Vagina (tissue), 2 donors: Measurements from ENCODE around the gene LRRC4. TPM values are rescaled to one million over a fixed set of nuclear protein-coding genes. Genes with fewer than 3 reads are reported as not detected.

Source experiments
- DNase-seq, 2 donors: peaks; one replicate each; pipeline ENCODE4 v3.0.0-alpha.2; 2017; ENCODE audit errors: extremely low spot score in 2 of 2
- H3K27ac ChIP-seq: fragments of 200-600 bp; sonication (generic); one replicate; pipeline ENCODE4 v1.5.1; 2019
- H3K27me3 ChIP-seq: fragments of 200-600 bp; sonication (generic); one replicate; pipeline ENCODE4 v1.5.1; 2019
- H3K36me3 ChIP-seq, 2 donors: fragments of 200-600 bp; sonication (generic); one replicate each; pipeline ENCODE4 v1.5.1; 2017 to 2019
- H3K4me1 ChIP-seq: fragments of 200-600 bp; sonication (generic); one replicate; pipeline ENCODE4 v1.5.1; 2019
- H3K4me3 ChIP-seq, 2 donors: fragments of 200-600 bp; sonication (generic); 1 replicate in 1 of 2; 2 replicates in 1 of 2; pipeline ENCODE4 v1.5.1; 2016 to 2019
- H3K9me3 ChIP-seq: fragments of 200-600 bp; sonication (generic); one replicate; pipeline ENCODE4 v1.5.1; 2019
- CTCF ChIP-seq, 3 experiments: fragments of 450-650 bp in 2 of 3; fragments of 200-600 bp in 1 of 3; sonication (generic) in 1 of 3; IDR thresholded peaks; one replicate each; pipeline ENCODE4 v1.5.1; 2017 to 2019; ENCODE audit warnings: antibody characterized with exemption in 3 of 3, mild to moderate bottlenecking in 2 of 3, moderate library complexity in 2 of 3
- POLR2A ChIP-seq, 2 donors: fragments of 450-650 bp; IDR thresholded peaks; one replicate each; pipeline ENCODE4 v1.6.1; 2017; ENCODE audit warnings: antibody characterized with exemption in 2 of 2, mild to moderate bottlenecking in 2 of 2, moderate library complexity in 2 of 2
- POLR2AphosphoS5 ChIP-seq, 2 donors: sonication (generic); formaldehyde crosslinking; IDR thresholded peaks; one replicate each; pipeline ENCODE4 v1.9.0; 2017; ENCODE audit warnings: antibody characterized with exemption in 2 of 2, mild to moderate bottlenecking in 2 of 2, low read depth in 1 of 2; ENCODE audit not compliant: insufficient read depth in 1 of 2
- intact Hi-C: fragments of 100-400 bp; cut with DNase I; formaldehyde crosslinking; loops from one replicate; pipeline ENCODE4 v1.15.1; 2023
- total RNA-seq: library from RNA; depleted of rRNA; stranded (reverse); fragments of >200 nt; gene quantifications from one replicate; pipeline ENCODE4 v1.2.3, GENCODE V29; 2016

LRRC4 gene
- total RNA-seq, 1 donor from 2014 or later: 6.1 TPM

DNA sequence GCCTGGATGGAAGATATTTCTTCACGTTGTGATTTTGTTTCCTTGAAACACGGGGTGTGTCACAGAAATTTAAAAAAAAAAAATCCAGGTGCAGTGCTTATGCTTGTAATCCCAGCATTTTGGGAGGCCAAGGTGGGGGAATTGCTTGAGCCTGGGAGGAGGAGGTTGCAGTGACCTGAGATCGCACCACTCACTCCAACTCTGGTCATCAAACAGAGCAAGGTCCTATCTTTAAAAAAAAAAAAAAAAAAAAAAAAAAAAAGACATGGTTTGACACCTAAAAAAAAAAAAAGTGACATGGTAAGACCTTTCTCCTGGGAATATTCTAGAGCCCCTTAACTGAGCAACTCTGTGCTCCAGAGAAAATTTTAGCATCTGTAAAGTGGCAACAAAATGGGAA lies 9.0 kb upstream of the LRRC4 start:
- Histone ChIP-seq H3K27ac (no peak overlapping the region), H3K36me3 (no peaks in the 10 kb centered on the region), H3K4me3 (no peak overlapping the region), H3K9me3 (no peaks in the 10 kb centered on the region), H3K4me1 (no peaks in the 10 kb centered on the region), H3K27me3 (no peaks in the 10 kb centered on the region)
- TF ChIP-seq POLR2A (IDR thresholded peaks at IDR 0.05) (no peak), POLR2AphosphoS5 (IDR thresholded peaks at IDR 0.05; ENCODE audit: insufficient read depth in 1 of 2, low read depth in 1 of 2) (no peak), CTCF (IDR thresholded peaks at IDR 0.05) (no peak)
- no peak for DNase-seq
- intact Hi-C loops: no loop called here

- H3K36me3 ChIP-seq: no peaks in the 10 kb centered on the region
- no peaks in the 10 kb centered on the region for H3K4me1 ChIP-seq
- TF ChIP-seq CTCF (IDR thresholded peaks at IDR 0.05) (no peak), POLR2AphosphoS5 (IDR thresholded peaks at IDR 0.05; ENCODE audit: insufficient read depth in 1 of 2, low read depth in 1 of 2) (no peak), POLR2A (IDR thresholded peaks at IDR 0.05) (no peak)
- H3K27me3 ChIP-seq: no peaks in the 10 kb centered on the region
- H3K27ac ChIP-seq: no peak overlapping the region
- H3K9me3 ChIP-seq: no peaks in the 10 kb centered on the region
- intact Hi-C loops: no loop called here
- no peak for DNase-seq
- H3K4me3 ChIP-seq: no peak overlapping the region
Measured at GRCh38 chr7:128039544-128039953, 8.3 kb upstream of the LRRC4 start.

DNA sequence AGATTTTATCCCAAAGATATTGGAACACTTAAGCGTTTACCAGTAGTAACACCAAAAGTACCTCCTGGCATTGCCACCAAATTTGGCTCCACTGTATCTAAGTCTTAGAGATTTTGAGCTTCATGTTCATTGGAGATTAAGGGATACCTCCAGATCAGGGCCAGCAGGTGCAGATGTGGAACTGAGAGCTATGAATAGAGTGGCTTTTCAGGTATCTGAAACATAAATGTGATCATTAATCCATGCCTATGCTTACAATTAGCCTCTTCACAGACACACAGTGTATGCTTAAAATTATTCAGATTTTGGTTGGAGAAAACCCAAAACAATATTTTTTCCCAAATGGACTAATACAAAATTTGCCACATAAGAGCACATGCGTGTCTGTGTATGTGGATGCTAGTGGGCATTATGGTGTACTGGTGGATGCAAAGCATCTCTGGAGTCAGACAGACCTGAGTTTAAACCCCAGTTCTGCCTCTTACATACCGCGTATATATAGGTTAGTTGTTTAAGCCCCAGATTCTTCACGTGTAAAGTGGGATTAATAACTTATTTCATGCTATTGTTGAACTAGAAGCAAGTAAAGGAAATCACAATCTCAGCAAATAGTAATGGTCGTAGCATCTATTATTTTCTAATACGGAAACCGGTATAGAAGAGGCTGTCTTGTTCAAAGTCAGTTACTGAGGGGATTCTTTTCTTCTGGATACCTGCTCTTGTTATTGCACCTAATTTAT lies 6.8 kb upstream of the LRRC4 start:
- Histone ChIP-seq H3K4me1 (no peaks in the 10 kb centered on the region), H3K4me3 (no peak overlapping the region), H3K9me3 (no peaks in the 10 kb centered on the region), H3K36me3 (no peaks in the 10 kb centered on the region), H3K27ac (no peak overlapping the region), H3K27me3 (no peaks in the 10 kb centered on the region)
- TF ChIP-seq POLR2A (IDR thresholded peaks at IDR 0.05) (no peak), CTCF (IDR thresholded peaks at IDR 0.05) (no peak), POLR2AphosphoS5 (IDR thresholded peaks at IDR 0.05; ENCODE audit: insufficient read depth in 1 of 2, low read depth in 1 of 2) (no peak)
- intact Hi-C loops: no loop called here
- no peak for DNase-seq

- no peak overlapping the region for H3K4me3 ChIP-seq
- TF ChIP-seq POLR2A (IDR thresholded peaks at IDR 0.05) (no peak), POLR2AphosphoS5 (IDR thresholded peaks at IDR 0.05; ENCODE audit: insufficient read depth in 1 of 2, low read depth in 1 of 2) (no peak), CTCF (IDR thresholded peaks at IDR 0.05) (no peak)
- H3K4me1 ChIP-seq: peaks cover 6% of the 10 kb centered on the region
- no peak for DNase-seq
- no peaks in the 10 kb centered on the region for H3K9me3 ChIP-seq
- intact Hi-C loops: no loop called here
- no peaks in the 10 kb centered on the region for H3K36me3 ChIP-seq
- H3K27me3 ChIP-seq: no peaks in the 10 kb centered on the region
- H3K27ac ChIP-seq: no peak overlapping the region
Measured at GRCh38 chr7:128037081-128037480, 5.8 kb upstream of the LRRC4 start.

- intact Hi-C loops: no loop called here
- peaks cover 6% of the 10 kb centered on the region for H3K4me1 ChIP-seq
- H3K4me3 ChIP-seq: no peak overlapping the region
- H3K27me3 ChIP-seq: no peaks in the 10 kb centered on the region
- H3K9me3 ChIP-seq: no peaks in the 10 kb centered on the region
- DNase-seq: no peak
- no peaks in the 10 kb centered on the region for H3K36me3 ChIP-seq
- H3K27ac ChIP-seq: no peak overlapping the region
- TF ChIP-seq CTCF (IDR thresholded peaks at IDR 0.05): no peak
Measured at GRCh38 chr7:128036226-128036940, 5.1 kb upstream of the LRRC4 start.
